GM21529 (cell line): Measurements from ENCODE around the gene ZC3H15.

Experiments used
- ATAC-seq: cut with Tn5 transposase; IDR thresholded peaks from one replicate; pipeline ENCODE4 v1.9.1; 2021; ENCODE audit not compliant: unreplicated experiment

Gene ZC3H15

GRCh38 chr2:186540941-186541340 lies 54.9 kb downstream of the ZC3H15 start:
- no peak for ATAC-seq

- ATAC-seq: no peak
Measured at GRCh38 chr2:186542002-186542401, 55.9 kb downstream of the ZC3H15 start.

- ATAC-seq: no peak
Measured at GRCh38 chr2:186543561-186544131, 57.6 kb downstream of the ZC3H15 start.

- ATAC-seq: no peak
Measured at GRCh38 chr2:186544255-186544675, 58.2 kb downstream of the ZC3H15 start.

- no peak for ATAC-seq
Measured at GRCh38 chr2:186546846-186547245, 60.8 kb downstream of the ZC3H15 start.

- no peak for ATAC-seq
Measured at GRCh38 chr2:186551323-186552050, 65.4 kb downstream of the ZC3H15 start.

- no peak for ATAC-seq
Measured at GRCh38 chr2:186554429-186554828, 68.4 kb downstream of the ZC3H15 start.

GRCh38 chr2:186554850-186555671 lies 69.0 kb downstream of the ZC3H15 start:
- ATAC-seq: no peak

GRCh38 chr2:186558512-186559276 lies 72.6 kb downstream of the ZC3H15 start:
- ATAC-seq: no peak
